Activated CD8-positive, alpha-beta T cell treated with anti-CD3 and anti-CD28 coated beads, Interleukin-2, amount 10 ng/mL, durations not matched to agents 7 days and 5 days (primary cell): ENCODE measurements around the gene VPREB3. TPM values are rescaled to one million over a fixed set of nuclear protein-coding genes. Genes with fewer than 3 reads are reported as not detected.
A peak's percentile ranks its signal among the peaks of the same experiment; 100 is the strongest.

Experiments
- ATAC-seq: fragments of 150-1000 bp; cut with Tn5 transposase; one replicate; pipeline ENCODE4 v1.10.0; 2021; ENCODE audit warnings: moderate library complexity
- CTCF ChIA-PET: fragments of 350-600 bp; sonication (Branson Sonifier 250); formaldehyde crosslinking; loops from one replicate; lab custom pipeline; 2021; ENCODE audit warnings: antibody characterized with exemption; lab: Charles Lee
- POLR2A ChIA-PET: fragments of 350-600 bp; sonication (Branson Sonifier 250); formaldehyde crosslinking; loops from one replicate; lab custom pipeline; 2021; ENCODE audit warnings: antibody characterized with exemption; lab: Charles Lee
- DNase-seq: peaks from one replicate; pipeline ENCODE4 v3.0.0-alpha.2; 2020
- H3K27ac Mint-ChIP-seq: one replicate; pipeline ENCODE4 v1.8.0; 2021; ENCODE audit warnings: mild to moderate bottlenecking, mixed read lengths
- H3K27me3 Mint-ChIP-seq: one replicate; pipeline ENCODE4 v1.8.0; 2021; ENCODE audit warnings: low read depth, mixed read lengths
- H3K36me3 Mint-ChIP-seq: one replicate; pipeline ENCODE4 v1.8.0; 2021; ENCODE audit warnings: low read depth, mixed read lengths
- H3K4me1 Mint-ChIP-seq: one replicate; pipeline ENCODE4 v1.8.0; 2021; ENCODE audit warnings: low read depth, mixed read lengths
- H3K4me3 Mint-ChIP-seq: one replicate; pipeline ENCODE4 v1.8.0; 2021; ENCODE audit warnings: mild to moderate bottlenecking, mixed read lengths
- H3K9me3 Mint-ChIP-seq: one replicate; pipeline ENCODE4 v1.8.0; 2022; ENCODE audit warnings: mixed read lengths; ENCODE audit not compliant: insufficient read depth
- total RNA-seq, 2 experiments: library from RNA; stranded (reverse); gene quantifications; one replicate each; pipeline ENCODE4 v1.2.3, GENCODE V29; 2021

Gene VPREB3
- total RNA-seq, 2 experiments from 2014 or later, result not detected

GRCh38 chr22:23781065-23781464, 26.8 kb upstream of the VPREB3 start:
- no peaks in the 10 kb centered on the region for H3K27me3 Mint-ChIP-seq
- CTCF ChIA-PET, result interaction anchor here (1.5 kb wide), 1 partner anchor 11 kb away, joined by 3 read pairs; no protein-coding TSS in a partner anchor
- H3K9me3 Mint-ChIP-seq, result no peaks in the 10 kb centered on the region
- ATAC-seq (no peak), DNase-seq (no peak)
- H3K27ac Mint-ChIP-seq, result no peak overlapping the region
- H3K36me3 Mint-ChIP-seq, result no peaks in the 10 kb centered on the region
- peaks cover 20% of the 10 kb centered on the region for H3K4me1 Mint-ChIP-seq
- POLR2A ChIA-PET, result no interaction called here
- no peak overlapping the region for H3K4me3 Mint-ChIP-seq

- Mint-ChIP-seq H3K4me1 (peaks cover 14% of the 10 kb centered on the region), H3K27ac (no peak overlapping the region), H3K4me3 (no peak overlapping the region), H3K27me3 (no peaks in the 10 kb centered on the region), H3K36me3 (no peaks in the 10 kb centered on the region), H3K9me3 (no peaks in the 10 kb centered on the region)
- no peak for ATAC-seq
- ChIA-PET CTCF (interaction anchor here (1.5 kb wide), 1 partner anchor 10 kb away, joined by 3 read pairs; no protein-coding TSS in a partner anchor), POLR2A (no interaction called here)
- DNase-seq, result no peak
Observed at GRCh38 chr22:23780146-23780748, 26.0 kb upstream of the VPREB3 start.

- ATAC-seq, result no peak
- CTCF ChIA-PET, result no interaction called here
- no peak overlapping the region for H3K27ac Mint-ChIP-seq
- DNase-seq, result no peak
- peaks cover 14% of the 10 kb centered on the region for H3K4me1 Mint-ChIP-seq
- H3K4me3 Mint-ChIP-seq, result no peak overlapping the region
- no peaks in the 10 kb centered on the region for H3K36me3 Mint-ChIP-seq
- no peaks in the 10 kb centered on the region for H3K27me3 Mint-ChIP-seq
- H3K9me3 Mint-ChIP-seq, result no peaks in the 10 kb centered on the region
- POLR2A ChIA-PET, result no interaction called here
Observed at GRCh38 chr22:23779731-23780130, 25.5 kb upstream of the VPREB3 start.

- Mint-ChIP-seq H3K4me3 (no peak overlapping the region), H3K27me3 (no peaks in the 10 kb centered on the region), H3K4me1 (peaks cover 8% of the 10 kb centered on the region), H3K27ac (no peak overlapping the region), H3K9me3 (no peaks in the 10 kb centered on the region), H3K36me3 (no peaks in the 10 kb centered on the region)
- ATAC-seq (no peak), DNase-seq (no peak)
- POLR2A ChIA-PET, result no interaction called here
- CTCF ChIA-PET, result no interaction called here
Observed at GRCh38 chr22:23779083-23779482, 24.9 kb upstream of the VPREB3 start.

DNA sequence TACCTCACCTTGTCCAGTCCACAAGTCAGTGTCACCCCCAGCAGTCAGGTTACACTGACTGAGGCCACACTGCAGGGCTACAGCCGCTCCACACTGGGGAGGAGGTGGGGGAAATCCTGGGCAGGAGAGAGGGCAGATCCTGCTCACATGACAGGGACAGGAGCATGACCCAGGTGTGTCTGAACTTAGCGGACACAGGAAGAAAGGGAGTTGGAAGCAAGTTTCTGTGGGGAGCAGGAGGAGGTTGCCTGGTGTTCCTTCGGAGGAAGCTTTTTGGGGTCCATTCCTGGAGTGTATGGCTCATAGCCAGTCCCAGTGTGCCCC, 24.3 kb upstream of the VPREB3 start:
- Mint-ChIP-seq H3K4me3 (no peak overlapping the region), H3K27ac (no peak overlapping the region), H3K9me3 (no peaks in the 10 kb centered on the region), H3K36me3 (no peaks in the 10 kb centered on the region), H3K4me1 (peaks cover 2% of the 10 kb centered on the region), H3K27me3 (peaks cover 2% of the 10 kb centered on the region)
- ChIA-PET CTCF (no interaction called here), POLR2A (interaction anchor here (1.9 kb wide), 1 partner anchor 11 kb away, joined by 4 read pairs; the partner anchor contains the start of gene CHCHD10)
- ATAC-seq (no peak), DNase-seq (no peak)

DNA sequence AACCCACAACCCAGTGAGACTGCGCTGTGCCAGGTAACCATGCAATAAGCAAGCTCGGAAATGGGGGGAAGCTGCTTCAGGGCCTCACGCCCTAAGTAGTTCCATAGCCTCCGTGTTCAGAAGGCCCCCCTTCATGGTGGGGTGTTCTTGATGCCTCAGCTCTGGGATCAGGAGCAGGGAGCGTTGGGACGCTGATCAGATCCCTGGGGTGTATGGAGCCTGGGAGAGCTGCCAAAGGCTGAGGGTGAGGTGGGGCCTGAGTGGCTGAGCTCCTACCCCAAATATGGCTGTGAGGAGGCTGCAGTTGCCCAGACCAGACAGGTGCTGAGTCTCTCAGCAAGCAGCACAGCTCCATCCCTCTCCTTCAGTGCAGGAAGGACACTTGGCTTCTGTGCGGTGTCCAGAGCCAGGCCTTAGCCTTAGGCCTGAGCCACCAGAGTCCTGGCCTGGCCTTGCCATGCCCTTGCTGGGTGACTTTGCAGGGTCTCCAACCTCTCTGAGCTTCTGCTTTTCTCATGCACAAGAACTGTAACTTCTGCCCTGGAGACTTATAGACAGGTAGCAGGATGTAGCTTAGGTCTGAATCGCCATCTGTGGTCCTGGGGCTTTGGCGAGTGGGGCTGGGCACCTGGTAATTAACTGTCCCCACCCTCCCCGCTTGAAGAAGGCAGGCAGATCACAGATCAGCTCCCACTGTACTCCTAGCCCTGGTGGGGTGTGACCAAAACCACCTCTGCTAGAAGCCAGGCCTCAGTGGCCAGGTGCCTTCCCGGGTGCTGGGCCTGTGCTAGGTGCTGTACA, 23.8 kb upstream of the VPREB3 start:
- Mint-ChIP-seq H3K9me3 (no peaks in the 10 kb centered on the region), H3K27ac (no peak overlapping the region), H3K4me1 (peaks cover 5% of the 10 kb centered on the region), H3K36me3 (no peaks in the 10 kb centered on the region), H3K27me3 (peaks cover 8% of the 10 kb centered on the region), H3K4me3 (no peak overlapping the region)
- ATAC-seq (no peak), DNase-seq (no peak)
- ChIA-PET POLR2A (interaction anchor here (1.9 kb wide), 1 partner anchor 10 kb away, joined by 4 read pairs; the partner anchor contains the start of gene CHCHD10), CTCF (no interaction called here)

DNA sequence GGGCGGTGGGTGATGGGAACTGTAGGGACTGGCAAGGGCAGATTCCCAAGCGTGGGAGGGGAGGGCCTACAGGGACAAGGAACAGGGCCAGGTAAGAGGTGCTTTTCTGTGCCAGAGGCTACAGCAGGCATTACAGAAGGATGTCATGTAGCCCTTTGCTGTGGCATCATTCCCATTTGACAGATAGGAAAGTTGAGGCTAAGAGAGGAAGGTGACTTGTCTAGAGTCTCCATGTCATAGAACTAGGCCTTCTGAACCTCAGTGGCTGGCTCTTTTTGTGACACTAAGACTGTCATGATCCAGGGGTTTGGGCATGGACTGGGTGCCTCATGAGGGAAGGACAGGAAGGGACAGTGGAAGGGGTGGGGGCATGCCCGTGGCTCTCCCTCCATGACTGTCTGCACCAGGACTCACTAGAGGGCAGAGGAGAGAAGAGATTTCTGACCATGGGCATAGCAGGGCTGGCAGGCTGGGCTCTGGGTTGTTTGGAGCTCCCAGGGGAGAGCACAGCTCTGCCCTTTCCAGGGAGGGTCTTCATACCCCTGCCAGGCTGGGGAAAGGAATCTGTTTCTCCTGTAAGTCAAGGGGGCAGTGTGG, 21.7 kb upstream of the VPREB3 start:
- Mint-ChIP-seq H3K36me3 (no peaks in the 10 kb centered on the region), H3K27me3 (peaks cover 8% of the 10 kb centered on the region), H3K27ac (peak overlapping the region; percentile 36), H3K9me3 (no peaks in the 10 kb centered on the region), H3K4me3 (no peak overlapping the region), H3K4me1 (peaks cover 15% of the 10 kb centered on the region)
- CTCF ChIA-PET, result interaction anchor here (1.0 to 2.4 kb wide), 5 partner anchors 12 to 81 kb away, joined by 3 to 16 read pairs (median 3); partner anchors contain the start of genes SLC2A11 and SMARCB1
- ATAC-seq (no peak), DNase-seq (no peak)
- POLR2A ChIA-PET, result interaction anchor here (1.8 to 2.5 kb wide), 2 partner anchors 10 to 13 kb away, joined by 4 to 18 read pairs; partner anchors contain the start of genes C22orf15 and SMARCB1

DNA sequence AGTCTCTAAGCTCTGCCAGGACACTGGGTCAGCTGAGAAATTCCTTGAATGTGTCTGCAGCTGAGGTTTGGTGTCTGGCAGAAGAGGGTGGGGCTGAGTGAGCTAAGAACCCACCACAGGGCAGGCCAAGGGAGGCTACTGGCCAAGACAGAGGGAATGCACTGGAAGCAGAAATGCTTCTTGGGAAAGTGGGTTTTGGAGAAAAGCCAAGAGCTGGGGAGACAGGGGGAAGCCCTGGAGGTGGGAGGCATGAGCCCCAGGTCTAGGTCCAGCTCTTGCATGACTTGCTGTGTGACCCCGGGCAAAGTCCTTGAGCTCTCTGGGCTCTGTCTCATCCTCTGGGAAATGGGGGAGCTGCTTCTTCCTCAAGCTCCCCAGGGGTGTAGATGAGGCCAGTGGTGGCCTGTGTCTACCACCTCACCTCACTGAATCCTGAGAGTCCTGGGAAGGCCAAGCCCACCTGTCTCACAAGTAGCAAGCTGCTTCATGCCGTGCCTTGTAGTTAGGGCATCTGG, 20.8 kb upstream of the VPREB3 start:
- Mint-ChIP-seq H3K27me3 (peaks cover 8% of the 10 kb centered on the region), H3K27ac (no peak overlapping the region), H3K4me3 (no peak overlapping the region), H3K4me1 (peaks cover 20% of the 10 kb centered on the region), H3K9me3 (no peaks in the 10 kb centered on the region), H3K36me3 (no peaks in the 10 kb centered on the region)
- ATAC-seq (no peak), DNase-seq (no peak)
- CTCF ChIA-PET, result interaction anchor here (0.6 to 2.4 kb wide), 6 partner anchors 12 to 844 kb away, joined by 3 to 16 read pairs (median 4); partner anchors contain the start of gene SMARCB1
- POLR2A ChIA-PET, result interaction anchor here (0.7 to 2.5 kb wide), 3 partner anchors 9 to 12 kb away, joined by 3 to 18 read pairs (median 4); partner anchors contain the start of genes C22orf15 and SMARCB1

DNA sequence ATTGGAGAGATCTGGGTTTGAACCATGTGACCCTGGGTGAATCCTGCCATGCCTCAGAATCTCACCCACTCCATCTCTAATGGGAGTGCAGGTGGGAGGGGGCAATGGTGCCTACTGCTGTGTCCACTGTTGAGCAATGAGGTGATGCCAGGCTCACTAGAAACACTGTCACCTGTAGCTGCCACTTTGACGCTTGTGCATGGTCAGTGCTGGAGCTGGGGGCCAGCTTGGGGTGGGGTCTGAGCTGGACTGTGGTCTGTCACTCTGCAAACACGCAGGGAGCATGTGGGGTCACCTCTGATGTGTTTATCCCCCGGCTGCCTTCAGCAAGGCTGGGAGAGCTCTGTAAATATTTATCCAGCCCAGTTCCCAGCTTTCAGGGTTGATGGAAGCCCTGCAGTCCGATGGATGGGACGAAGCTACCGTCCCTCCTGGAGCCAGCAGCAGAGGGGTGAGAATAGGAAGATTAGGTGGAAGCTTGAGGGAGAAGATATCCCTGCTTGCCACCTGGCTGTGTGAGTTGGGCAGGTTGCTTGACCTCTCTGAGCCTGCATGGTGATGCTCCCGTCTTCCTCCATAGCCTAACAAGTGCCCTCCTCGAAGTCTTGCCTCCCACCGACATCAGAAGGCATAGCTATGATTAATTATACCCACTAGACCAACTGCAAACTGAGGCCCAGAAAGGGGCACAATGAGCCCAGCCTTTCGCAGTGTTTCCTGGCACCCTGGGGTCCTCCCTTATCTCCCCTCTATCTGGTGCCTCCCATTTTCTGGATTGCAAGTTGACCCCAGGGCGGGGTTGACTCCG, 20.1 kb upstream of the VPREB3 start:
- no peak for DNase-seq
- H3K27me3 Mint-ChIP-seq, result peaks cover 8% of the 10 kb centered on the region
- POLR2A ChIA-PET, result interaction anchor here (0.7 to 2.5 kb wide), 2 partner anchors 8 to 12 kb away, joined by 3 to 18 read pairs; partner anchors contain the start of gene SMARCB1
- peaks cover 22% of the 10 kb centered on the region for H3K4me1 Mint-ChIP-seq
- CTCF ChIA-PET, result interaction anchor here (0.6 to 2.4 kb wide), 5 partner anchors 68 to 843 kb away, joined by 3 to 16 read pairs (median 3); no protein-coding TSS in a partner anchor
- H3K4me3 Mint-ChIP-seq, result no peak overlapping the region
- no peak overlapping the region for H3K27ac Mint-ChIP-seq
- no peaks in the 10 kb centered on the region for H3K9me3 Mint-ChIP-seq
- H3K36me3 Mint-ChIP-seq, result no peaks in the 10 kb centered on the region
- ATAC-seq, result no peak

DNA sequence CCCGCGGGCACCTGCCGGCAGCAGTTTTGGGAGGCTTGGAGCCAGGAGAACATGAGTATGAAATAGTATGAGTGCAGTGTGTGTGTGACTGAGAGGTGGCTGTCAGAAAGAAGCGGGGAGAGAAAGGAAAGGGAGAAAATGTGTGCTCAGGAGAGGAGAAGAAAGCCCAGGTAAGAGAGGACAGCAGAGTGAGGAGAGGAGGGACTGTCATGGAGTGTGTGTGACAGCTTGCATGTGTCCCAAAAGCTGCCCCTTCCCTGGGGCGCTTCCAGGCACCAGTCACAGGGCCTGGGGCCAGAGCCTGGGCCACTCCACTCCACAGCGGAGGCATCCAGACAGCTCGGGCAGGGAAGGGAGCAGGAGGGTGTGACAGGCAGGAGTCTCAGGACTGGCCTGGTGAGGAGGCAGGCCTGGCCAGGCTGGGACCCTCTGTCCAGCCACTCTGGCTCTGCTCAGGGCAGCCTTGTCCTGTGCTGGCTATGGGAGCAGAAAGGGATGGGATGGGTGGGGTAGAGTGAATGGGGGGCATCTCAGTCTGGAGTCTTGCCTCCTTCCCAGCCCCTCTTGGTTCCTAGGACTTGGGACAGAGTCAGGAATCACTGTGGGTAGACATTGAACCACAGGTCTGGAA, 19.4 kb upstream of the VPREB3 start:
- no peaks in the 10 kb centered on the region for H3K9me3 Mint-ChIP-seq
- H3K27ac Mint-ChIP-seq, result no peak overlapping the region

More for the DNA sequence above, 19.4 kb upstream of the VPREB3 start:
- ATAC-seq, result no peak
- ChIA-PET POLR2A (interaction anchor here (2.5 kb wide), 1 partner anchor 12 kb away, joined by 18 read pairs; the partner anchor contains the start of gene SMARCB1), CTCF (interaction anchor here (2.4 kb wide), 1 partner anchor 76 kb away, joined by 16 read pairs; no protein-coding TSS in a partner anchor)
- Mint-ChIP-seq H3K4me3 (peak overlapping the region; percentile 54), H3K4me1 (peaks cover 22% of the 10 kb centered on the region), H3K36me3 (no peaks in the 10 kb centered on the region), H3K27me3 (peaks cover 8% of the 10 kb centered on the region)
- no peak for DNase-seq
